NOMO-1 treated with dmso at 0.1 percent for 144 hours (cell line): ENCODE data around the gene ABCC6.

Source experiments
- DNase-seq: peaks from one replicate; lab custom pipeline; 2025; ENCODE audit not compliant: unreplicated experiment; lab: John Stamatoyannopoulos, UW

Gene ABCC6

DNA sequence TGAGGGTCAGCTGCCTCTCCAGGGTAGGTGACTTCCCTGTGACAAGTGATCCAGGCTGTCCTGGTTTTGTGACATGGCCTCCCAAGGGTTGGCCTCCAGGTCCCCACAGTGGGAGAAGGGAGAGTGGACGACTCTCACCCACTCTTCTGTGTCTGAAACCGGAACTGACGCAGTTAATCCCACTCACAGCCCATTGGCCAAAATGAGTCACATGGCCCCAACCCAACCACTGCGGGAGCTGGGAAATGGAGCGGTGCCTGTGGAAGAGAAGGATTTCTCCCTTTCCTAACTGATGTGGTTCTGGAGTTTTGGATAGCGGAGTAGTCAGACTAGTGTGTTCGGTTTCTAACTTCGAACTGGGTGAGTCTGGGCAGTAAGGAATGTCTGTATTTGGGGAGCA is 79.4 kb downstream of the ABCC6 start:
- no peak for DNase-seq

- DNase-seq, result peak; percentile 24
Measured at GRCh38 chr16:16143038-16143763, 80.1 kb downstream of the ABCC6 start.

DNA sequence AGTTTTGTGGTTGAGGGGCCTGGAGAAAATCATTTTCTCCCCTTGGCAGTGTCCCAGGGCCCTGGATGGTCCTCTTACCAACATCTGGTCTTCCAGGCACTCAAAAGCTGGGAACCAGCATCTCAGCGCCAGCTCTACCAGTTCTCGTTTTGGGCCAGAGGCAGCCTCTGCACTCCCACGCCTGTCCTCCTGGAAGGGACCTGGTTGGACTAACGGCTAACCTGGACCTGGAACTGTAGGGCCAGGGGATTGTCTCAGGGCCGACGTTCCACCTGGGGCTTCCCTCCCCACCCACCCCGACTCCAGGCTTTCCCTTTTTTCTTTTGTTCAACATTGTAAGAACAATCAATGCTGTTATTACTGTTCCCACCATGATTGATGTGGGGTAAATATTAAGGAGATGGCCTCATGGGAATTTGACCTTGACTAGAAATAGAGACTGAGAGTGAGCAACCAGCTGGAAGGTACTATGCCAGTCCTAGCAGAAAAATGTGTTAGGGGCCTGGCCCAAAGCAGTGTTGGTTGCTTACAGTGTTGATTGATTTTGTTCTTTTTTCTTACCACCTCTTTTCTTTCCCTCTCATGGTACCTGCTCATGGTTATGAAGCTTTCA is 81.4 kb downstream of the ABCC6 start:
- no peak for DNase-seq

GRCh38 chr16:16141141-16141540 is 82.2 kb downstream of the ABCC6 start:
- no peak for DNase-seq

DNA sequence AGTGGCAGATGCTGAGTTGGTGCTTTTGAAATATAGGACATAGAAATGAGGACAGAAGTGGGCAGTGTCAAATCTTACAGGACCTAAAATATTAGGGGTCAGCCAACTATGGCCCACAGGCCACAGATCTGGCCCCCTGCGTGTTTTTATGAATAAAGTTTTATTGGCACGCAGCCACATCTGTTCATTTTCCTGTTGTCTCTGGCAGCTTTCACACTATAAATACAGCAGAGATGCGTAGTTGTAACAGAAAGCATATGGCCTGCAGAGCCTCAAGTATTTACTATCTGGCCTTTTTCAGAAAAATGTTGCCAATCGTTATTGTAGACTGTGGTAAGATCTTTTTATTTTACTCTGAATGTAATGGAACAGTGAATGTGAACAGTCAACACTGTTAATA is 82.8 kb downstream of the ABCC6 start:
- DNase-seq, result no peak

DNA sequence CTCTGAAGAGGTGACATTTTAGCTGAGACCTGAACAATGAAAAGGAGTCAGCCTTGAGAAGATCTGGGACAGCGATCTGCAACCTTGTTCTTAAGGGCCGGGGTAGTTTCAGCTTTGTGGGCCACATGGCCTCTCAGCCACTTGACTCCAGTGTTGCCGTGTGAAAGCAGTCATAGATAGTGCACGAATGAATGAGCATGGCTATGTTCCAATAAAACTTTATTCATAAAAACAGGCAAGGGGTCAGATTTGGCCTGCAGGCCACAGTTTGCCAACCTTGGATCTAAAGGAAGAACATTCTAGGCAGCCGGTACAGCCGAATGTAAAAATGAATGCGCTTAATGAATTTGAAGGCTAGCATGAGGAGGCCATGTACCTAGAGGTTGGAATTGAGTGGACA is 83.5 kb downstream of the ABCC6 start:
- DNase-seq, result no peak

DNA sequence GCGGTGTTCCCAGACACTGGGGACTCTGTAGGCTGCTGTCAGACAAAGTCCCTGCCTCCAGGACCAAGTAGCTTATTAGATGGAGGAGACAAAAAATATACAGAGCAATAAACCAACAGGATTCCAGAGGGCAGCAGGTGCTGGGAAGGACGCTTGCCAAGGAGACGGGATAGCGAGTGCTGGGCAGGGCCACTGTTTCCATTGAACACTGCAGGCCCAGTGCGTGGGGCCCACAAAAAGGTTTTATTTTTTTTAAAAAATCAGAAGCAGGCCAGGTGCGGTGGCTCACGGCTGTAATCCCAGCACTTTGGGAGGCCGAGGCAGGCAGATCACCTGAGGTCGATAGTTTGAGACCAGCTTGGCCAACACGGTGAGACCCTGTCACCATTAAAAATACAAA is 84.2 kb downstream of the ABCC6 start:
- DNase-seq, result no peak

DNA sequence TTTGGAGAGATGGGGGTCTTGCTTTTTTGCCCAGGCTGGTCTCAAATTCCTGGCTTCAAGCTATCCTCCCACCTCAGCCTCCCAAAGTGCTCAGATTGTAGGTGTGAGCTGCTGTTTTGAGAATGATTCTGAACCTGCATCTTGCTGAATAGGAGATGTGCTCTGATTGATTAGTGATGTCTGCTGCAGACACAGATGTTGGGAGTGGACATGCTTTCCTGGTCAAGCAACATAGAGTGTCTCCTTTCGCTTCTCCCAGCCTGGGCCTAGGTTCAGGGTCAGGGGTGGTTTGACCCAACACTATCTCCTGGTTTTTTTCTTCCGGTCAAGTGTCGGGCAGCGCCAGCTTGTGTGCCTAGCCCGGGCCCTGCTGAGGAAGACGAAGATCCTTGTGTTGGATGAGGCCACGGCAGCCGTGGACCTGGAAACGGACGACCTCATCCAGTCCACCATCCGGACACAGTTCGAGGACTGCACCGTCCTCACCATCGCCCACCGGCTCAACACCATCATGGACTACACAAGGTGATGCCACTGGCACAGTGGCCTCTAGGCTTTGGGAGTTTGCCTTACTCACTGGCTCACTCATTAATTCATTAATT is 85.2 kb downstream of the ABCC6 start:
- DNase-seq, result no peak

DNA sequence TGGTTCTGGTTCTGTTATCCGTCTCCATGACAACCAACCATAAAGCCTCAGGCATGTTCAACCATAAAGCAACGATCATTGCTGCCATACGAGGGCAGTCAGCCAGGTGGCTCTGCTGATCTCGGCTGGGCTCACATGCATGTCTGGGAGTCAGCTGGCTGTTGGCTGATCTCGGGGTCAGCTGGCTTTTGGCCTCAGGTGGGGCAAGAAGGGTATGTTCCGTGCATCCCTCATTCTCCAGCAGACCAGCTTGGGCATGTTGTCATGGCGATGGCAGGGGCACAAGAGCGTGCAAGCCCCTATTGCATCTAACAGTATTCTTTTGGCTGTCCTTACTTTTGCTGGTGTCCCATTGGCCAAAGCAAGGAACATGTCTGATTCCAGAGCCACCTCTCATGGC is 86.2 kb downstream of the ABCC6 start:
- DNase-seq, result no peak

- no peak for DNase-seq
Measured at GRCh38 chr16:16136588-16136987, 86.7 kb downstream of the ABCC6 start.

DNA sequence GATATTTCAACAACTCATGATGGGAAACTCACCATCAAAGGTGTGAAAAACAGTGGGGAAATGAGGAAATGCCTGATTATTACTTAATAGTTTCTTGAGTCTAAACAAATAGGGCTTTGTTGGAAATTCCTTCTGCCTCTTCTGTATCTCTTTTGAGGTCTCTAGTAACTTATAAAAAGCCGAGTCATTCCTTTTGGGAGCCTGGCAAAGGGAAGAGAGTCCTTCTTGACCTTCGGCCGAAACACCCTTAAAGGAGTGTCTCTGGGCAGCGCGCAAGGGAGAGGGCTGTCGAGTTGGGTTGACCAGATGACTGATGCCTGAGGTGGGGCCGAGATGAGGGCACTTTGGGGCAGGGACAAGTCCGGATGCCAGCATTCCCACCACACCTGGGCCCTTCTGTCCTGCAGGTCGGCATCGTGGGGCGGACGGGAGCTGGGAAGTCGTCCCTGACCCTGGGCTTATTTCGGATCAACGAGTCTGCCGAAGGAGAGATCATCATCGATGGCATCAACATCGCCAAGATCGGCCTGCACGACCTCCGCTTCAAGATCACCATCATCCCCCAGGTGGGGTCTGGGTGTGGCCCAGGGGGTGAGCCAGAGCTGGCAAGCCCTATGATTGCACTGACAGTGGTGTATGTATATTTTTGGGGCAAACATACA is 89.2 kb downstream of the ABCC6 start:
- no peak for DNase-seq

DNA sequence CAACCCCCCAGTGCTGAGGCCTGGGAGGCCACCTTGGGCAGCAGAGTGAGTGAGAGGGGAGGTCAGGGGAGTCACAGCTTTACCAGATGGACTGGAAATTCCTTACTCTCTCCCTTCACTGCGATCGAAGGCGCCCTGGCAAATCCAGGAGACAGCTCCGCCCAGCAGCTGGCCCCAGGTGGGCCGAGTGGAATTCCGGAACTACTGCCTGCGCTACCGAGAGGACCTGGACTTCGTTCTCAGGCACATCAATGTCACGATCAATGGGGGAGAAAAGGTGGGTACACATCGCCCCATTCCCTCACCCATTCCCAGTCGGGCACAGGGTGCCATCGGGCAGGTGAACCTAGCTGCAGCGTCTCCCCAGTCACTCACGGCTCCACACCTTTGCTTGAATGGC is 91.6 kb downstream of the ABCC6 start:
- no peak for DNase-seq

- DNase-seq, result no peak
Measured at GRCh38 chr16:16131204-16131603, 92.1 kb downstream of the ABCC6 start.

DNA sequence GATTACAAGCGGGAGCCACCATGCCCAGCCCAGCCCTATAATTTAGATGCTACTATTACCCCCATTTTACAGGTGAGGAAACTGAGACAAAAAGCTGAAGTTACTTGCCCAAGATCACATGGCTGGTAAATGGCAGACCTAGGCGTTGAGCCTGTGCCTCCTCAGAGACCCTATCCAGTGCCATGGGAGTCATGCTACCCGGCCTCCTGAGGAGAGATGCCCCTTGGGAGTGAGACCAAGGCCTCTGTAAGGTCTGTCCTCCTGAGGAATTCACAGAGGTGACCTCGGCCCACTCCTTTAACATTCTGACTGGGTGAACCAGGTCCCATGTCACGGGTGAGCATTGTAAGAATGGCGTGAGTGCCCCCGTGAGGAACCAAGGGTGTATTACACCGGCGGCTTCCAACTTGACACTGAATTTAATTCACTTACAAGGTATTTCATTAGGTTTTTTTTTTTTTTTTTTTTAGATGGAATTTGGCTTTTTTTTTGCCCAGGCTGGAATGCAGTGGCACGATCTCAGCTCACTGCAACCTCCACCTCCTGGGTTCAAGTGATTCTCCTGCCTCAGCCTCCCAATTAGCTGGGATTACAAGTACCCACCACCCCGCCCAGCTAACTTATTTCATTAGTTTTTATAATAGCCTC is 95.7 kb downstream of the ABCC6 start:
- DNase-seq, result peak; percentile 10

DNA sequence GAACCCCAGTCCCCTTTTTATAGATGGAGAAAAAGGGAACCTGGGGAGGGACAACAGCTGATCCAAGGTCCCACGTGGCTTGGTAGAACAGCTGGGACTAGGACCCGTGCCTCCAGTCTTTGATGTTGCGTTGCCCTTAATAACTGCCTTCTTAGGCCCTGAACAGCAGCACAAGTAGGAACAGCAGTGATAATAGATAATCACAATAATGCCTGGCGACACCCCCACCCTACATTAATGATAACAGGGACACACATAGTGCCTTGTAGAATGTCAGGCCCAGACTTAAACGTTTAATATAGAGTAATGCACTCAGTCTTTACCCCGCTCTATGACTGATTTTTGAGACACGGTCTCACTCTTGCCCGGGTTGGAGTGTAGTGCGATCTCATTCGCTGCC is 96.4 kb downstream of the ABCC6 start:
- no peak for DNase-seq

DNA sequence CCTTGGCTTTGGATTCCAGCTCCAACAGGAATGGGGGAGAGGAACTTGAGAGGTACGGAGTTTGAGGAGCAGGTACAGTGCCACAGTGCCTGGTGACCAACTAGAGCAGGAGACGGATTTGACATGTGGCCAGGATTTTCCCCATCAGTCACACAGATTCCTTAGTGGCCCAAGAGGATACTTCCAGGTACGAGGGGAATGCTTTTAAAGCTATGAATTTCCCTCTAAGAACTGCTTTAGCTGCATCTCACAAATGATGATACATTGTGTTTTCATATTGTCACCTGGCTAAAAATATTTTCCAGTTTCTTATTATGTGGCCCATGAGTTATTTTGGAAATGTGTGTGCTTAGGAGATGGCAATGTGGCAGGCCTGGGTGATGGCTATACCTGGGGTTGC is 98.3 kb downstream of the ABCC6 start:
- DNase-seq, result no peak

DNA sequence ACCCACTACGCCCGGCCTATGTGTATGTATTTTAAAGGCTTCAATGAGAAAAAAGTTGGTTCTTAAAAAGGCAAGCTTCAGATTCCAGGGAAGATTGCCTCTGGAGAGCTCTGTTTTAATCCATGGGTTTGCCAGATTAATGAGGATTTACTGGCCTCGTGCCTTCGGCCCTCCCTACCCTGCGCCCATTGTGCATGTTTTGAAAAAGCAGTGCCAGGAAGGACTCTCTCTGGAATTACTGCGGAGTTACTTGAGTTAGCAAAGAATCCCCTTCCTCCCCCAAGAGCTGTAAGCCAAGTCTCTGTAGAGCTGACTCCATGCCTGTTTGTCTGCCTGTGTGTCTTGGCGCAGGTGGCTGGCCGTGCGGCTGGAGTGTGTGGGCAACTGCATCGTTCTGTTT is 98.9 kb downstream of the ABCC6 start:
- DNase-seq, result no peak

- DNase-seq, result no peak
Measured at GRCh38 chr16:16122264-16122663, 101.0 kb downstream of the ABCC6 start.

GRCh38 chr16:16121185-16121727 is 102.0 kb downstream of the ABCC6 start:
- no peak for DNase-seq

- DNase-seq, result no peak
Measured at GRCh38 chr16:16120382-16121184, 102.7 kb downstream of the ABCC6 start.

- DNase-seq, result no peak
Measured at GRCh38 chr16:16120044-16120381, 103.3 kb downstream of the ABCC6 start.
